ENCODE measurements around the gene AHDC1.
"Not testable (repeated sequence)": the region's sequence is repeated elsewhere in the genome, so short reads cannot be mapped to it uniquely, and the experiment has no call there.

The AHDC1 gene

GRCh38 chr1:27634985-27635367, 31.0 kb upstream of the AHDC1 start, which contains the start of gene FGR:
Gene FGR (minus strand): TSS chr1:27635185. CDS start chr1:27623916, 11,269 bp downstream.
- DNase-seq: no peak
- in situ Hi-C loops (cut with HindIII; ENCODE audit: low pct_ligation_motif_present, low pct_unique_long_range_greater_than_20kb, low sequenced_read_pairs): no loop called here

DNA sequence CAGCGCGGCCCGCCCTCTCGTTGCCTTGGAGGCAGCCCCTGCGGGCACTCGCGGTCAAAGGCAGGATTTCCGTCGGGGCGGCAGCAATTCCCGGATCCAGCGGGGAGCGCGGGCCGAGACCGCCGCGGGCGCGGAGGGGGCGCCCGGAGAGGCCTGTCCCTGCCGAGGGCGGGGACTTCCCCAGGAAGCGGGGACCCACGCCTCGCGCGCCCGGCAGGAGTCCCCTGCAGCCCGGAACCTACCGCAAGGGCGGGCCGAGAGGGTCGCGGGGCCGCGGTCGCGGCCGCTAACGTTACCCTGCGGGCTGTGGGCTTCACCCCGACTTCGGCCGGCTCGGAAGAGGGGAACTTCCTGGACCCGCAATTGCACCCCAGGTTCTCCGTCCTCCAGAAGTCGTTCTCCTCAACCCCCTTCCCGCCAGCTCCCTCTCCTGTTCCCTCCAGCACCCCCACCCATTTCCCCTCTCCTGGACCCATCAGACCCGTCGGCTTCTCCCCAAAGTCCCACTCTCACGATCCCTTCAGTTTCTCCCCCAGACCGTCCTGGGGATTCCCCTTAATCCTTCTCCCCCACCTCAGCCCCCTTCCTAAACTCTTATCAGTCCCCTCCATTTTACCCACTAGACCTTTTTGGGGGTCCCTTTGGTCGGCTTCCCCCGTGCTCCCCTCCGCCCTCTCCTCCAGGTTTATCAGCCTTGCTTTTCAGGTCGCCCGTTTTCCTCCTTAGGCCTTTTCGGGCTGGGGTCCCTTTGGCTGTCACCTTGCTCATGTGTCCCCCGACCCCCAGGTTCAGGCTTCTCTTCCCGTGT, 30.4 kb upstream of the AHDC1 start:
- in situ Hi-C loops (cut with HindIII; ENCODE audit: low pct_ligation_motif_present, low pct_unique_long_range_greater_than_20kb, low sequenced_read_pairs): no loop called here
- no peak for DNase-seq

GRCh38 chr1:27633640-27634176, 29.8 kb upstream of the AHDC1 start:
- in situ Hi-C loops (cut with HindIII; ENCODE audit: low pct_ligation_motif_present, low pct_unique_long_range_greater_than_20kb, low sequenced_read_pairs): no loop called here
- no peak for DNase-seq

- in situ Hi-C loops (cut with HindIII; ENCODE audit: low pct_ligation_motif_present, low pct_unique_long_range_greater_than_20kb, low sequenced_read_pairs): no loop called here
- no peak for DNase-seq
Measured at GRCh38 chr1:27633298-27633610, 29.3 kb upstream of the AHDC1 start.

DNA sequence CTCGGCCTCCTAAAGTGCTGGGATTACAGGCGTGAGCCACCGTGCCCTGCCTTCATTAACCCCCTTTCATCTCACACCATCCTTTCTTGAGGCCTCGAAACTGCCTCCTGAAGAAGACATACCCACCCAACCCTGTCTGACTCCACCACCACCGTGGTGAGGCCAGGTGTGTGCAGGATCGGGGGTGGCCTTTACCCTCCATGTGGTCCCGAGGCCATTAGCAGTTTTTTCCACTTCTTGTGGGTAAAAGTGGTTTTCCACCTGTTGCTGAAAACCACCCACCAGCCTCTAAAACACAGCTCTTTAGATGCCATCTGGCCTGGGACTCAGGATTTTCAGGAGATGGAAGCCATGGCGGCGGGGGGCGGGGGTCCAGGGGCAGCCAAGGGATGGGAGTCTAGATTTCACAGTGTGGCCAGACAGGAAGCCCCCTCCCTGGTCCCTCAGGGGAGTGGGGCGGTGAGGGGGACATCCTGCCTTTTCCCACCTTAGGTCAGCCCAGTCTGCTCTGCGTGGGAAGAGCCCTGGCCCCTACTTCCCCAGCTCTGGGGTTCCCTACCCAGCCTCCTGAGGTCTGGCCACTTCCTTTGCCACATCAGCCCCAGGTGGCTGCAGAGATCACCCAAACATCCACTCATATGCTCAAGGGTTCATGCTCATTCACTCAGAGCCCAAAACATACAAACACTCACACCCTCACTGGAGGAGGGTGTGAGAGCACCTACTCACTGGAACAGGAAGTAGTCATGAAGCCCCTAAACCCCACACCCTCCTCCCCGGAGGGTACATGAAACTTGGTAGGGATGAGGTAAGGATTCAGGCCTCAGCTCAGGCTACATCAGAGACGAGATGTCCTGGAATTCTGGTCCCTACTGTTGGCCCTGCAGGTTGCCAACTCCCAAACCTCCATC, 28.7 kb upstream of the AHDC1 start:
- in situ Hi-C loops (cut with HindIII; ENCODE audit: low pct_ligation_motif_present, low pct_unique_long_range_greater_than_20kb, low sequenced_read_pairs): no loop called here
- no peak for DNase-seq

DNA sequence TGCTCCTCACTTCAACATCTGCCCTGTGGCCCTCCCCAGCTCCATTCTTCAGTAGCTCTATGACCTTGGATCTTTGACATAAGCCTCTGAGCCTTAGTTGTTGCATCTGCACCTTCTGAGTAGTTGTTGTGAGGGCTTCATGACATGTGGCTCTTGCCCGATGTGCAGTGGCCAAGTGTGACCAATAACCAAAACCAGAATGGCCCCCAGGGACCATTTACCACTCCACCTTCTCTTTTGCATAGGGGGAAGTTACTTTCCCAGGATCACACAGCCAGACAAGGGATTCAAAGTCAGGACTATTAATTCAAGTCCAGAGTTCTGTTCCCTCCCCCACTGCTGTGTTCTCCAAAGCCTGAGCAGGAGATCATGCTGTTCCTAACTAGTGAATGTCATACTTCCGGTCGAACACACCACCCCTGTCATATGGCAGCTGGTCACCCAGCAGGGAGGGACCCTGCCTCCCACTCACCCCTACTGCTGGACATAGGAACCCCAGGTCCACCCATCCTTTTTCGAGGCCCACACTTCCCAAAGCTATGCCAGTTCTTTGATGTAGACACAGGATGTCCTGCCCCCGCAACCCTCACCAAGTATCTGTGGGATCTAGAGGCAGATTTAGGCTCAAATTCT, 27.0 kb upstream of the AHDC1 start:
- DNase-seq: no peak
- in situ Hi-C loops (cut with HindIII; ENCODE audit: low pct_ligation_motif_present, low pct_unique_long_range_greater_than_20kb, low sequenced_read_pairs): no loop called here

- in situ Hi-C loops (cut with HindIII; ENCODE audit: low pct_ligation_motif_present, low pct_unique_long_range_greater_than_20kb, low sequenced_read_pairs): no loop called here
- DNase-seq: no peak
Measured at GRCh38 chr1:27628712-27629111, 24.8 kb upstream of the AHDC1 start.

GRCh38 chr1:27627733-27628132, 23.8 kb upstream of the AHDC1 start:
- DNase-seq; in situ Hi-C loops (cut with HindIII; ENCODE audit: low pct_ligation_motif_present, low pct_unique_long_range_greater_than_20kb, low sequenced_read_pairs): not testable (repeated sequence)

- in situ Hi-C loops (cut with HindIII; ENCODE audit: low pct_ligation_motif_present, low pct_unique_long_range_greater_than_20kb, low sequenced_read_pairs): no loop called here
- DNase-seq: no peak
Measured at GRCh38 chr1:27627061-27627460, 23.1 kb upstream of the AHDC1 start.

DNA sequence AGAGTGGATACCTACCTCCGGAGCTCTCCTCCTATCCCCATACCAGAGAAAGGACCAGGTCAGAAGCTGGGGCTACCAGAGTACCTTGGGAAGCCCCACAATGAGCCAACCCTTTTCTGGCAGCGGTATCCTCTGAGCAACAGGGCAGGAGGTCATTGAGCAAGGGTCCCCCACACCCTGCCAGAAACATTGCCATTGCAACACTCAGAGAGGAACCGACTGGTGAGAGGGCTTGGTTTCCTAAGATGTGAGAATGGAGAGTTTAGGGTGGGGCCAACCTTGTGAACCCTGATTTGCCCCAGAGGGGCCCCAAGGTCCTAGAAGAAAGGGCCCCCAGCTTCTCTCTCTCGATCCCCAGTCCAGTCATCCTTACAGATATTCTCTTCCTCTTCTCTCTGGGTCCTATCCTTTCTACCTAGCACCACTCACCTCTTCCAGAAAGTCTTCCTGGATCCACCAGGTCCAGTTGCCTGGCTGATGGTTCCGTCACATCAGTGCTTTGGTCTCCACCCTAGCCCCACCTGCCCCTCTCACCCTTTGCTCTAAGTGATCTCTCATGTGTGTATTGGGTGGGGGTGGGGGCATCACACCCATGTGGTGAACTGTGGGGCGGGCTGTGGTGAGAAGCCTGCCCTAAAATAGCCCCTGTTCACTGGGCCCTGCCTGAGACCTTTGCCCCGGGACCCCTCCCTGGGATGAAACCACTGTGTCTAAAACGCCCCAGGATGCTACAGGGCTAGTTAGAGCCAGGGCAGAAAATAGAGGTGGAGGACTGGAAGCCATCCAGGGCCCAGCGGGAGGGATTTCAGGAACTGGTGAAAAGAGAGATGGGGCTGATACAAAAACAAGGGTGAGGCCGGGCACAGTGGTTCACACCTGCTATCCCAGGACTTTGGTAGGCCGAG, 22.3 kb upstream of the AHDC1 start:
- DNase-seq: no peak
- in situ Hi-C loops (cut with HindIII; ENCODE audit: low pct_ligation_motif_present, low pct_unique_long_range_greater_than_20kb, low sequenced_read_pairs): no loop called here

GRCh38 chr1:27624467-27625178, 20.7 kb upstream of the AHDC1 start:
- in situ Hi-C loops (cut with HindIII; ENCODE audit: low pct_ligation_motif_present, low pct_unique_long_range_greater_than_20kb, low sequenced_read_pairs): no loop called here
- no peak for DNase-seq

- in situ Hi-C loops (cut with HindIII; ENCODE audit: low pct_ligation_motif_present, low pct_unique_long_range_greater_than_20kb, low sequenced_read_pairs): no loop called here
- DNase-seq: no peak
Measured at GRCh38 chr1:27623327-27624212, 19.6 kb upstream of the AHDC1 start.

- in situ Hi-C loops (cut with HindIII; ENCODE audit: low pct_ligation_motif_present, low pct_unique_long_range_greater_than_20kb, low sequenced_read_pairs): no loop called here
- DNase-seq: no peak
Measured at GRCh38 chr1:27622828-27623227, 18.9 kb upstream of the AHDC1 start.

- no peak for DNase-seq
- in situ Hi-C loops (cut with HindIII; ENCODE audit: low pct_ligation_motif_present, low pct_unique_long_range_greater_than_20kb, low sequenced_read_pairs): no loop called here
Measured at GRCh38 chr1:27621051-27621920, 17.3 kb upstream of the AHDC1 start.

DNA sequence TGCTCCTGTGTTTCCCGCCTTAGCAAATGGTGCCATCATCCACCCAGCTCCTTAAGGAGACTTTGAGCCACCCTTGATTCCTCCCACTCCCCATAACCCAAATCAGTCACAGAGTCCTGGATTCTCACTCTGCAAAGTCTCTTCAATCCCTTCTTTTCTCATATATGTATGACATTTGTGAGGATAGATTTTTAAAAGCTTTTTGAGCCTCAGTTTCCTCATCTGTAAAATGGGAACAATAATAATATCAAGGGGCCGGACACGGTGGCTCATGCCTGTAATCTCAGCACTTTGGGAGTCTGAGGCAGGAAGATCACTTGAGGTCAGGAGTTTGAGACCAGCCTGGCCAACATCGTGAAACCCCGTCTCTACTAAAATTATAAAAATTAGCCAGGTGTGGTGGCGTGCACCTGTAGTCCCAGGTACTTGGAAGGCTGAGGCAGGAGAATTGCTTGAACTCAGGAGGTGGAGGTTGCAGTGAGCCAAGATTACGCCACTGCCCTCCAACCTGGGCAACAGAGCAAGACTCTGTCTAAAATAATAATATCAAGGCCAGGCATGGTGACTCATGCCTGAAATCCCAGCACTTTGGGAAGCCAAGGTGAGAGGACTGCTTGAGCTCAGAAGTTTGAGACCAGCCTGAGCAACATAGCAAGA, 16.0 kb upstream of the AHDC1 start:
- in situ Hi-C loops (cut with HindIII; ENCODE audit: low pct_ligation_motif_present, low pct_unique_long_range_greater_than_20kb, low sequenced_read_pairs); DNase-seq: not testable (repeated sequence)
